Liver (tissue), 9 donors: Measurements from ENCODE around the gene MYO1C. TPM values are rescaled to one million over a fixed set of nuclear protein-coding genes. Genes with fewer than 3 reads are reported as not detected.

Source experiments
- DNase-seq: peaks from one replicate; pipeline ENCODE4 v3.0.0-alpha.2; 2017; ENCODE audit warnings: low spot score
- H3K27ac ChIP-seq, 2 donors: one replicate each; pipeline ENCODE4 v1.7.0; 2013; ENCODE audit warnings: inconsistent platforms in 2 of 2, low read length in 2 of 2, control low read depth in 1 of 2, low read depth in 1 of 2, mild to moderate bottlenecking in 1 of 2
- H3K27me3 ChIP-seq, 4 donors: one replicate each; pipeline versions ENCODE4 v1.6.1 to v1.7.0; 2013; ENCODE audit warnings: low read length in 3 of 4, inconsistent platforms in 1 of 4, mild to moderate bottlenecking in 1 of 4, moderate library complexity in 1 of 4; ENCODE audit not compliant: control insufficient read depth in 4 of 4, insufficient read depth in 4 of 4
- H3K36me3 ChIP-seq, 4 donors: one replicate each; pipeline versions ENCODE4 v1.6.1 to v1.7.0; 2013; ENCODE audit warnings: low read length in 3 of 4, mild to moderate bottlenecking in 3 of 4, low read depth in 1 of 4, moderate library complexity in 1 of 4; ENCODE audit not compliant: control insufficient read depth in 4 of 4, insufficient read depth in 3 of 4
- H3K4me1 ChIP-seq, 4 donors: one replicate each; pipeline versions ENCODE4 v1.6.1 to v1.7.0; 2013; ENCODE audit warnings: low read length in 3 of 4, mild to moderate bottlenecking in 3 of 4, moderate library complexity in 1 of 4; ENCODE audit not compliant: control insufficient read depth in 4 of 4, insufficient read depth in 4 of 4
- H3K4me3 ChIP-seq, 3 donors: one replicate each; pipeline versions ENCODE4 v1.6.1 to v1.7.0; 2013; ENCODE audit warnings: low read length in 3 of 3, control low read depth in 1 of 3, low read depth in 1 of 3, mild to moderate bottlenecking in 1 of 3
- H3K9ac ChIP-seq, 2 donors: one replicate each; pipeline ENCODE4 v1.7.0; 2013; ENCODE audit warnings: low read length in 2 of 2, mild to moderate bottlenecking in 2 of 2, moderate library complexity in 2 of 2, control low read depth in 1 of 2, low read depth in 1 of 2
- H3K9me3 ChIP-seq, 4 donors: one replicate each; pipeline versions ENCODE4 v1.6.1 to v1.7.0; 2013; ENCODE audit warnings: low read length in 3 of 4; ENCODE audit not compliant: control insufficient read depth in 4 of 4
- ATF3 ChIP-seq: IDR thresholded peaks from 2 replicates; pipeline ENCODE4 v1.6.1; 2016; ENCODE audit warnings: antibody characterized with exemption
- CTCF ChIP-seq: fragments of 150-350 bp; IDR thresholded peaks from 2 replicates; pipeline ENCODE4 v1.5.1; 2017; ENCODE audit warnings: improper control_type of control experiment, low read depth, low read length; ENCODE audit not compliant: missing input control
- EGR1 ChIP-seq, 2 donors: IDR thresholded peaks; 2 replicates each; pipeline ENCODE4 v1.6.1; 2016 to 2018; ENCODE audit warnings: antibody characterized with exemption in 2 of 2, low read depth in 2 of 2
- FOXA2 ChIP-seq: IDR thresholded peaks from 2 replicates; pipeline ENCODE4 v1.6.1; 2016; ENCODE audit warnings: antibody characterized with exemption
- GABPA ChIP-seq, 2 donors: IDR thresholded peaks in 1 of 2; conservative IDR thresholded peaks in 1 of 2; 2 replicates each; pipeline ENCODE4 v1.6.1; 2016; ENCODE audit warnings: antibody characterized with exemption in 2 of 2, mild to moderate bottlenecking in 1 of 2, moderate library complexity in 1 of 2
- HNF4A ChIP-seq, 2 donors: conservative IDR thresholded peaks; 2 replicates each; pipeline ENCODE4 v1.6.1; 2016; ENCODE audit warnings: antibody characterized with exemption in 2 of 2, mild to moderate bottlenecking in 2 of 2
- HNF4G ChIP-seq: IDR thresholded peaks from 2 replicates; pipeline ENCODE4 v1.6.1; 2016; ENCODE audit warnings: antibody characterized with exemption
- JUND ChIP-seq, 2 donors: IDR thresholded peaks; 2 replicates each; pipeline ENCODE4 v1.6.1; 2016; ENCODE audit warnings: antibody characterized with exemption in 2 of 2
- MAX ChIP-seq: IDR thresholded peaks from 2 replicates; pipeline ENCODE4 v1.6.1; 2016; ENCODE audit warnings: antibody characterized with exemption
- RAD21 ChIP-seq, 2 donors: IDR thresholded peaks; 2 replicates each; pipeline ENCODE4 v1.6.1; 2016; ENCODE audit warnings: antibody characterized with exemption in 2 of 2, mild to moderate bottlenecking in 2 of 2
- REST ChIP-seq: IDR thresholded peaks from 2 replicates; pipeline ENCODE4 v1.6.1; 2016; ENCODE audit warnings: antibody characterized with exemption, mild to moderate bottlenecking
- RXRA ChIP-seq, 2 donors: IDR thresholded peaks; 2 replicates each; pipeline ENCODE4 v1.6.1; 2017 to 2018; ENCODE audit warnings: antibody characterized with exemption in 2 of 2, mild to moderate bottlenecking in 1 of 2
- TAF1 ChIP-seq: conservative IDR thresholded peaks from 2 replicates; pipeline ENCODE4 v1.6.1; 2016; ENCODE audit warnings: antibody characterized with exemption, mild to moderate bottlenecking
- YY1 ChIP-seq: IDR thresholded peaks from 2 replicates; pipeline ENCODE4 v1.6.1; 2016; ENCODE audit warnings: antibody characterized with exemption, mild to moderate bottlenecking
- ZBTB33 ChIP-seq: IDR thresholded peaks from 2 replicates; pipeline ENCODE4 v1.6.1; 2016; ENCODE audit warnings: antibody characterized with exemption
- WGBS: extraction: QIAGEN DNeasy Blood & Tissue Kit; methylation state at CpG from one replicate; pipeline ENCODE4 v1.1.7; 2013; 5-methylcytosine and 5-hydroxymethylcytosine counted together
- polyA plus RNA-seq, 2 donors: library from polyadenylated mRNA; stranded (reverse) in 1 of 2; unstranded in 1 of 2; fragments of 200-250 nt in 1 of 2; fragments of >200 nt in 1 of 2; fragmentation: Nextera tagmentation in 1 of 2; extraction: Ambion mirVana in 1 of 2; gene quantifications; one replicate each; pipeline versions ENCODE4 v1.2.1 to v1.2.3, GENCODE V29; 2013 to 2015
- total RNA-seq, 2 donors: library from RNA; depleted of rRNA; stranded (reverse); fragments of >200 nt; gene quantifications; one replicate each; pipeline ENCODE4 v1.2.3, GENCODE V29; 2014
- donor health status: healthy.
- donor health status: healthy.
- donor health status: healthy.
- donor health status: healthy.
- donor health status: healthy.

Gene MYO1C
- total and polyA plus RNA-seq, 4 donors: 20.3 to 61.7 (median 28.2) TPM

- Histone ChIP-seq H3K9me3 (no peaks in the 10 kb centered on the region), H3K4me1 (peaks cover 0 to 5% (median 2%) of the 10 kb centered on the region in 4 donors), H3K36me3 (peaks cover 14 to 37% (median 16%) of the 10 kb centered on the region in 4 donors), H3K4me3 (no peak overlapping the region), H3K27ac (no peak overlapping the region), H3K27me3 (no peaks in the 10 kb centered on the region), H3K9ac (no peak overlapping the region)
- no peak for DNase-seq
- TF ChIP-seq JUND (IDR thresholded peaks at IDR 0.05): no peak
- no peak for TF ChIP-seq YY1
- no peak for TF ChIP-seq HNF4A (conservative IDR thresholded peaks at IDR 0.05)
- TF ChIP-seq RAD21 (IDR thresholded peaks at IDR 0.05): no peak
- no peak for TF ChIP-seq GABPA (IDR thresholded peaks at IDR 0.05 in 1 of 2, conservative IDR thresholded peaks at IDR 0.05 in 1 of 2)
- TF ChIP-seq ATF3: no peak
- no peak for TF ChIP-seq FOXA2
- no peak for TF ChIP-seq CTCF
- WGBS: 95% methylated on average over 3 of the region's 3 CpGs
Measured at GRCh38 chr17:1434150-1434549, 58.3 kb downstream of the MYO1C start.

- Histone ChIP-seq H3K27me3 (no peaks in the 10 kb centered on the region), H3K4me1 (peaks cover 0 to 3% (median 0%) of the 10 kb centered on the region in 4 donors), H3K4me3 (no peak overlapping the region), H3K27ac (no peak overlapping the region), H3K36me3 (peaks cover 11 to 32% (median 13%) of the 10 kb centered on the region in 4 donors), H3K9ac (no peak overlapping the region), H3K9me3 (no peaks in the 10 kb centered on the region)
- TF ChIP-seq HNF4A (conservative IDR thresholded peaks at IDR 0.05): no peak
- TF ChIP-seq RXRA (IDR thresholded peaks at IDR 0.05): no peak
- 91% methylated on average over 2 of the region's 2 CpGs for WGBS
- DNase-seq: no peak
Measured at GRCh38 chr17:1431631-1432104, 60.8 kb downstream of the MYO1C start.

- no peaks in the 10 kb centered on the region for H3K27me3 ChIP-seq
- DNase-seq: no peak
- no peak for TF ChIP-seq EGR1 (IDR thresholded peaks at IDR 0.05; ENCODE audit: low read depth in 2 of 2)
- TF ChIP-seq HNF4G: no peak
- TF ChIP-seq YY1: no peak
- TF ChIP-seq TAF1: no peak
- no peak for TF ChIP-seq FOXA2
- TF ChIP-seq RAD21 (IDR thresholded peaks at IDR 0.05): no peak
- no peak for TF ChIP-seq ZBTB33
- TF ChIP-seq MAX: no peak
- no peak for TF ChIP-seq REST
- no peak overlapping the region for H3K9ac ChIP-seq
- WGBS: 83% methylated on average over 10 of the region's 10 CpGs
- H3K9me3 ChIP-seq: no peaks in the 10 kb centered on the region
- no peak overlapping the region for H3K27ac ChIP-seq
- H3K4me3 ChIP-seq: no peak overlapping the region
- peaks cover 8 to 44% (median 27%) of the 10 kb centered on the region in 4 donors for H3K36me3 ChIP-seq
- no peaks in the 10 kb centered on the region for H3K4me1 ChIP-seq
Measured at GRCh38 chr17:1423456-1424135, 68.9 kb downstream of the MYO1C start.
